ENCODE results near the gene COMP.

DNA sequence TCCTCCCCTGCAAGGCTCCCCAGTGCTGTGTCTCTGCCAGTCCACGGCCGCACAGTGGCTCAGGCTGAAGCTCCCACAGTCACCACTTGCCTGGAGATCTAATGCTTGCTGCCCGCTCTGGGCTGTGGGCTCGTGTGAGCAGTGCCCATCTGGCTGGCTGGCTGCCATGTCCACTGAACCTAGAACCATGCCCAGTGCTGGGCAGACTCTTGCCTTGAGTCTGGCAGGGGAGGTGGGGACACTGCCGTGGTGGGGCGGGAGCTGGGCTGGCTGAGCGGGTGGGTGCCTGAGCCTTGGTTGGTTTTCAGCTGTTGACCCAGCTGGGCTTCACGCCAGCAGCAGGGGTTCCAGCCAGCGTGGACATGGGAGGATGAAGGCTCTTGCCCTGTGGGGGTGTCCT, 55.4 kb downstream of the COMP start:
- TF ChIP-seq YY1 (IDR thresholded peaks at IDR 0.05; ENCODE audit: insufficient read depth, insufficient read length) (no peak), SUZ12 (IDR thresholded peaks at IDR 0.05; ENCODE audit: extremely low read depth, insufficient read depth, insufficient read length) (no peak)

All from NT2/D1 (cell line).